Keratinocyte (primary cell): Measurements from ENCODE around the gene MBTPS1. TPM values are rescaled to one million over a fixed set of nuclear protein-coding genes. Genes with fewer than 3 reads are reported as not detected.

Experiments
- DNase-seq: peaks from one replicate; pipeline ENCODE4 v3.0.0-alpha.2; 2011; ENCODE audit warnings: low read depth, missing footprints, low spot score
- FAIRE-seq: peaks from 2 replicates; lab custom pipeline; 2011; peaks lifted over from hg19 to GRCh38; lab: Jason Lieb, UNC
- H2AFZ ChIP-seq: 2 replicates; pipeline ENCODE4 v1.6.0; 2012; ENCODE audit warnings: low read length, control low read depth, inconsistent platforms; ENCODE audit not compliant: control insufficient read depth
- H3K27ac ChIP-seq: 2 replicates; pipeline ENCODE4 v1.5.1; 2011; ENCODE audit warnings: low read length; ENCODE audit not compliant: control insufficient read depth, insufficient read depth
- H3K27me3 ChIP-seq: 3 replicates; pipeline ENCODE4 v1.6.0; 2011; ENCODE audit warnings: low read length; ENCODE audit not compliant: control insufficient read depth, insufficient read depth; ENCODE audit errors: extremely low read depth
- H3K36me3 ChIP-seq, 2 experiments: 2 replicates in 1 of 2; 3 replicates in 1 of 2; pipeline ENCODE4 v1.5.1; 2011; ENCODE audit warnings: low read length in 2 of 2, mild to moderate bottlenecking in 1 of 2; ENCODE audit not compliant: control insufficient read depth in 2 of 2, insufficient read depth in 2 of 2; ENCODE audit errors: extremely low read depth in 1 of 2
- H3K4me1 ChIP-seq: 3 replicates; pipeline ENCODE4 v1.5.1; 2011; ENCODE audit warnings: low read length; ENCODE audit not compliant: control insufficient read depth, insufficient read depth; ENCODE audit errors: extremely low read depth
- H3K4me2 ChIP-seq: 3 replicates; pipeline ENCODE4 v1.6.0; 2011; ENCODE audit warnings: low read depth, low read length; ENCODE audit not compliant: control insufficient read depth, insufficient read depth; ENCODE audit errors: extremely low read depth
- H3K4me3 ChIP-seq, 3 experiments: fragments of 200-600 bp in 1 of 3; sonication (generic) in 1 of 3; 2 replicates in 2 of 3; 3 replicates in 1 of 3; pipeline ENCODE4 v1.5.1; 2011 to 2016; ENCODE audit warnings: low read length in 3 of 3, mild to moderate bottlenecking in 3 of 3, control low read depth in 2 of 3, inconsistent platforms in 1 of 3, low read depth in 1 of 3, mixed read lengths in 1 of 3, mixed run types in 1 of 3, moderate library complexity in 1 of 3; ENCODE audit not compliant: control insufficient read depth in 2 of 3, insufficient read depth in 2 of 3; ENCODE audit errors: extremely low read depth in 1 of 3
- H3K79me2 ChIP-seq: 2 replicates; pipeline ENCODE4 v1.6.0; 2012; ENCODE audit warnings: low read length; ENCODE audit not compliant: control insufficient read depth, insufficient read depth
- H3K9ac ChIP-seq: 3 replicates; pipeline ENCODE4 v1.6.0; 2011; ENCODE audit warnings: low read length; ENCODE audit not compliant: control insufficient read depth, insufficient read depth; ENCODE audit errors: extremely low read depth
- H3K9me1 ChIP-seq: 3 replicates; pipeline ENCODE4 v1.6.0; 2011; ENCODE audit warnings: low read length; ENCODE audit not compliant: control insufficient read depth, insufficient read depth; ENCODE audit errors: extremely low read depth
- H3K9me3 ChIP-seq: 2 replicates; pipeline ENCODE4 v1.5.1; 2012; ENCODE audit warnings: low read depth, low read length; ENCODE audit not compliant: control insufficient read depth
- H4K20me1 ChIP-seq: 3 replicates; pipeline ENCODE4 v1.6.0; 2011; ENCODE audit warnings: low read length; ENCODE audit not compliant: control insufficient read depth, insufficient read depth; ENCODE audit errors: extremely low read depth
- CTCF ChIP-seq, 3 experiments: IDR thresholded peaks in 1 of 3; conservative IDR thresholded peaks in 1 of 3; optimal IDR thresholded peaks in 1 of 3; 2 replicates in 2 of 3; 3 replicates in 1 of 3; pipeline versions ENCODE3 to v1.5.1; 2011; ENCODE audit warnings: low read length in 3 of 3, mild to moderate bottlenecking in 3 of 3, moderate library complexity in 2 of 3, control low read depth in 1 of 3, inconsistent platforms in 1 of 3; ENCODE audit not compliant: insufficient read depth in 2 of 3; ENCODE audit errors: extremely low read depth in 1 of 3
- EZH2 ChIP-seq: IDR thresholded peaks from one replicate; pipeline ENCODE4 v1.6.1; 2012; ENCODE audit warnings: inconsistent platforms, mild to moderate bottlenecking, low read length, moderate library complexity
- dilution Hi-C: fragments of 300-500 bp; cut with MboI; formaldehyde crosslinking; loops from one replicate; pipeline ENCODE4 v1.7.0; 2020; ENCODE audit warnings: low sequenced_read_pairs; ENCODE audit not compliant: extremely low pct_ligation_motif_present
- polyA plus RNA-seq, 5 experiments: library from polyadenylated mRNA; depleted of rRNA in 3 of 5; stranded (reverse) in 3 of 5; stranded (forward) in 1 of 5; unstranded in 1 of 5; fragments of >200 nt; gene quantifications; 1 replicate in 1 of 5; 2 replicates in 3 of 5; 3 replicates in 1 of 5; pipeline versions ENCODE4 v1.2.1 to v1.2.3, GENCODE V29; 2011 to 2012; ENCODE audit warnings: missing spikeins in 2 of 5, low read depth in 1 of 5, low replicate concordance in 1 of 5

The MBTPS1 gene
- polyA plus RNA-seq, 1 donor (not counting 4 experiments of a cell fraction or from before 2014, with no cell fraction given): 56.0 TPM

- dilution Hi-C loops: no loop called here
- Histone ChIP-seq H3K4me3 (no peak overlapping the region), H2AFZ (no peak overlapping the region), H3K27ac (no peak overlapping the region), H3K27me3 (peaks cover 6% of the 10 kb centered on the region), H4K20me1 (no peaks in the 10 kb centered on the region), H3K9me3 (peaks cover 3% of the 10 kb centered on the region), H3K36me3 (no peaks in the 10 kb centered on the region), H3K9ac (no peak overlapping the region), H3K4me1 (no peaks in the 10 kb centered on the region), H3K4me2 (no peak overlapping the region), H3K9me1 (no peaks in the 10 kb centered on the region), H3K79me2 (no peaks in the 10 kb centered on the region)
- FAIRE-seq (no peak), DNase-seq (no peak)
- no peak for TF ChIP-seq CTCF (optimal IDR thresholded peaks at IDR 0.05 in 1 of 3, IDR thresholded peaks at IDR 0.05 in 1 of 3, conservative IDR thresholded peaks at IDR 0.05 in 1 of 3; ENCODE audit: extremely low read depth in 1 of 3, insufficient read depth in 2 of 3, low read length in 3 of 3)
- TF ChIP-seq EZH2: no peak
These were observed 82.2 kb downstream of the MBTPS1 start for GRCh38 chr16:84034516-84034915.

GRCh38 chr16:84033251-84034195, 83.2 kb downstream of the MBTPS1 start:
- Histone ChIP-seq H3K4me3 (no peak overlapping the region), H3K4me1 (no peaks in the 10 kb centered on the region), H2AFZ (no peak overlapping the region), H3K9me1 (no peaks in the 10 kb centered on the region), H3K27ac (no peak overlapping the region), H3K9me3 (peaks cover 3% of the 10 kb centered on the region), H3K79me2 (no peaks in the 10 kb centered on the region), H3K4me2 (no peak overlapping the region), H3K27me3 (peaks cover 8% of the 10 kb centered on the region), H3K9ac (no peak overlapping the region), H3K36me3 (no peaks in the 10 kb centered on the region), H4K20me1 (no peaks in the 10 kb centered on the region)
- dilution Hi-C loops: no loop called here
- DNase-seq: no peak
- FAIRE-seq: no peak
- no peak for TF ChIP-seq EZH2
- no peak for TF ChIP-seq CTCF (optimal IDR thresholded peaks at IDR 0.05 in 1 of 3, IDR thresholded peaks at IDR 0.05 in 1 of 3, conservative IDR thresholded peaks at IDR 0.05 in 1 of 3; ENCODE audit: extremely low read depth in 1 of 3, insufficient read depth in 2 of 3, low read length in 3 of 3)
